ENCODE data around the gene JAG2.

Gene JAG2

DNA sequence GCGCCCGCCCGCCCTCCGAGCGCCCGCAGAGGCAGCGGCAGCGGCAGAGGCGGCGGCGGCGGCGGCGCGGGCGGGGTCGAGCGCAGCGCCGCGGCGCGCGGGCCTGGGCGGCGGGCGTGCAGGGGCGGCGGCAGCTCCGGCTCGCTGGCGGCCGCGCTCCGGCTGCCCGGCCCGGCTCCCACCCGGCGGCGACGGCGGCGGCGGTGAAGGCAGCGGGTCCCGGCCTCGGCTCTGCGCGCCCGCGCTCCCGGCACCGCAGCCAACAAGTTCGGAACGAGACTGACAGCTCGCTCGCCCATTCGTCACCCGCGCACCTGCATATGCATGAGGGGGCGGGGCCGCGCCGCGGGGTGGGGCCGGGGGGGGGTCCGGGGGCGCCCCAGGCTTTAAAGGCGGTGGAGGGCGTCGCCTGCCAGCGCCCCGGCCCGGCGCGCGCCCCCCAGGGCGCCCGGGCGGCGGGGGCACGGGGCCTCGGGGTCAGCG, at the start of gene JAG2:
Gene JAG2 (minus strand): TSS at position 281 of the 483 bp plus-strand sequence. CDS start 356 bp downstream, outside the sequence.
- peak in 2 of 14 donors; percentile 32 to 37 for DNase-seq

DNA sequence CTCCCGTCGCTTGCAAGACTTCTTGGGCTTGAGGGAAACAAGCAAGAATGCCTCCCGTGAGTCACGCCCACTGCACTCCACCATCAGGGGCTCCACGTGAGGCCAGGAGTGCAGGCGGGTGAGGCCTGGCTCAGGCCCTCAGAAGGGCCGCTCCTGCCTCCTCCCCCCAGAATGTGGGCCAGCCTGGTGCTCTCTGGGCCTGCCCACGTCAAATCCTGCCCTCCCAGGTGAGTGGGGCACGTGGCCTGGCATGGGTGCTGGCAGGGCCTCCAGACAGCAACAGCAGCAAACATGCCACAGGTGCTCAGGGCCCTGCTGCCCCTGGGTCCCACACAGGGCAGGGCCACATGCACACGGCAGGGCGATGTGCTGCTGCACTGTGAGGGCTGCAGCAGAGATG, 49.2 kb upstream of the JAG2 start:
- no peak for DNase-seq

GRCh38 chr14:105216490-105217247, 48.1 kb upstream of the JAG2 start:
- no peak for DNase-seq

DNA sequence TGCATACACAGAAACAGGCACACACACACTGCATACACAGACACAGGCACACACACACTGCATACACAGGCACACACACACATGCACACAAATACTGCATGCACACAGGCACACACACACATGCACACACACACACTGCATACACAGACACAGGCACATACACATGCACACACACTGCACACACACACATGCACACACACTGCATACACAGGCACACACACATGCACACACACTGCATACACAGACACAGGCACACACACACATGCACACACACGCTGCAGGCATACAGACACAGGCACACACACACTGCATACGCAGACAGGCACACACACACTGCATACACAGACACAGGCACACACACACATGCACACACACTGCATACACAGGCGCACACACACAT, 47.0 kb upstream of the JAG2 start:
- no peak for DNase-seq

- DNase-seq = no peak
Measured at GRCh38 chr14:105214324-105214915, 45.8 kb upstream of the JAG2 start.

DNA sequence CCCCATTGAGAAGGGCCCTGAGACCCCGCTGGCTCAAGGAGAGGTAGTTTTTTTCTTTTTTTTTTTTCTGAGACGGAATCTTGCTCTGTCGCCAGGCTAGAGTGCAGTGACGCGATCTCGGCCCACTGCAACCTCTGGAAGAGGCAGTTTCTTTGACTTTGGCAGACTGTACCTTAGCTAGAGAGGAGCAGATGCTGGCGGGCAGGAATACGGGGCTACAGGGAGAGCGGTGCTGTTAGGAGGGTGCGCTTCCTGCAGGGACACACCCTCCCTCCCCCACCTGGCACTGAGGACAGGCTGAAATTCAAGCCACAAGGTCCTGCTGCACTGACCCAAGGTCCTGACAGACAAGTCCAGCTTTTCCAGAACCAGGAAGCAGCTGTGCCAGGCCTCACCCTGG, 44.8 kb upstream of the JAG2 start:
- no peak for DNase-seq

DNA sequence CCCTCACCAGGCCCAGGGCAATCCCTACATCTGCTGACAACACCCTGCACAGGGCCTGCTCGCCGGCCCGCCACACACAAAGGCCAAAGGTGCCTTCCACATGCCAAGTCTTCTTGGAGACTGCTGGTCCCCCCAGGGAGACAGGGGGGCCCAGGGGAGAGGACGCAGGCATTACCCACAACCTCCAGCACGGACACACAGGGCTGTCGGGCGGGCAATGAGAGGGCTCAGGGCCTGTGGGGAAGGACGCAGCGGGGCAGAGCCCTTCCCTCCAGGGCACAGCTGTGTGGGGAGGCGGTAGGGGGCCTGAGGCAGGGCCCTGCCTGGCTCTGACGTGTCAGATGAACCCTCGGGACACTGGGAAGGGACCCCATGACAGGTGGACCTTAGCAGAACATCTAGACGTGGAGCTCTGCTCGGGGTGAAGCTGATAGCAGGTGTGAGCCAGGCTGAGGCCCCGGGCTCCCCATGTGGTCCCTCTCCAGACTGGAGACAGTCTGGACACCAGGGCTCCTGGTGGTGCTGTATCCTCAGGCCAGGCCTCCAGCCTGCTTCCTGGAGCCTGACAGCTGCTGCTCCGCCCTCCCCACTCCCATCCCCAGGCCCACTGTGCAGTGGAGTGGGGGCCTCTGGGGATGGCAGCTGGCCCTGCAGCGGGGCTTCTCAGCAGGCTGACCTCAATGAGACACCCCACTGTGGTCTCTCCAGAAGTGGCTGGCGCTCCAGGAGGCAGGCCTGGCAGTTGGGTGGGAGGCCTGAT, 44.1 kb upstream of the JAG2 start:
- no peak for DNase-seq

DNA sequence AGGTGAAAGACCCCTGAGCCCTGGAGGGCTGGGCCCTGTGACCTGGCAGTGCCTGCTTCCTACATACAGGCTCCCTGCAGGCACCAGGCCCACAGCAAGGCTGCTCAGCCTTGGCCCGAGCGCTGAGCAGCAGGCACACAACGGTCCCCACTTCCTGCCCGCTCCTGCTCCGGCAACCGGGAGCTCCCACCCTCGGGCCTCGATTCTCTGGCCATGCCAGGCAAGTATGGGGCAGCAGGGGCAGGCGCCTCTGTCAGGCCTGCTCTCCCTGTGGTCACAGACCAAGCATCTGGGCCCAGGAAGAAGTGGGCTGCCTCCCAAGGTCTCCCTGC, 43.1 kb upstream of the JAG2 start:
- DNase-seq = no peak

- no peak for DNase-seq
Measured at GRCh38 chr14:105211086-105211757, 42.6 kb upstream of the JAG2 start.

DNA sequence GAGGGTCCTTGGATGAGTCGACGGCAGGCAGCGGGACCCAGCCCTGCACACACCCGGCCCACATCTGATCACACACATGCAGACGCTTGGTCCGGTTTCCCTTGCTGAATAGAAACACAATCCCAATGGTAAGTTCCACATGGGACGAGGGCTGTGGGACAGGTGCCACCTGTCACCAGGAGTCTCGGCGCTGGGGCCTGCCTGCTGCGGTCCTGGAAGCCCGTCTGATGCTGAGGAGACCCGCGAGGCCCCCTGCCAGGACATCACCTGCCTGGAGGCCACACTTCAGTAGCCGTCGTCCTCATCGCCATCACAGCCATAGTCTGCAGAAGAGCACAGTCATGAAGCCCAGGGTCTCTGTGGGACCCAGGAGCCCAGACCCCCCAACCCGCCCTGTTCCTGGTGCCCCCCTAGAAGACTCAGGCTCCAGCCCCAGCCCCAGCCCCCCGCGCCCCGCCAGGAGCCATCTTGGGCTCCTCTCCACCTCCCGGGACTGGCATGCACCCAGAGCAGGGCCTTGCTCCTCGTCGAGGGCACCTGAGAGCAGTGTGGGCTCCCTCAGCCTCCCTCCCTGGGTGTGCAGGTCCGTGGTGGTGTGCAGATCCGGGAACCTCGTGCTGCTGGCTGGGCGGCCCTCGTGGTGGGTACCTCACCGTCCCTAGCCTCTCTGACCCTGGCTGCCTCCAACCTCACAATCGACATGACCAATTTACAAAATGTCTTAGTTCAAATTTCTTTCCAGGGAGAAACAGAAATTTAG, 41.9 kb upstream of the JAG2 start:
- DNase-seq = no peak

- no peak for DNase-seq
Measured at GRCh38 chr14:105209646-105210045, 41.1 kb upstream of the JAG2 start.

DNA sequence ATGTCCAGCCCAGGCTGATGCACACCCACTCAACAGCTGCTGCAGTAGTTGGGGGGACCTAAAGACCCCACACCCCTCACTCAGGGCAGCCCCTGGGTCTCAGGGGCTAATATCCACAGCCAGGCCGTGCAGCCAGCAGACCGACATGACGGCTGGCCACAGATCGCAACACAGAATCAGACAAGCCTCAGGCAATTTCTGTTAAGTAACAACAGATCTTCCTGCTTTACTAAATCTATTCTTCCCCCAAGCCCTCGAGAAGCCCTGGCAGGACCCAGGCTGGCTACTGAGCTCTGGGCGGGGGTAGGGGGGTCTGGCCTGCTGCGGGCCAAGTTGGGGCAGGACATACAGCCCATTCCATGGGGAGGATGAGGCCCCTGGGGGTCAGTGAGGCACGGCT, 40.5 kb upstream of the JAG2 start:
- no peak for DNase-seq

- no peak for DNase-seq
Measured at GRCh38 chr14:105208738-105209075, 40.1 kb upstream of the JAG2 start.

GRCh38 chr14:105207996-105208737, 39.6 kb upstream of the JAG2 start:
- no peak for DNase-seq

DNA sequence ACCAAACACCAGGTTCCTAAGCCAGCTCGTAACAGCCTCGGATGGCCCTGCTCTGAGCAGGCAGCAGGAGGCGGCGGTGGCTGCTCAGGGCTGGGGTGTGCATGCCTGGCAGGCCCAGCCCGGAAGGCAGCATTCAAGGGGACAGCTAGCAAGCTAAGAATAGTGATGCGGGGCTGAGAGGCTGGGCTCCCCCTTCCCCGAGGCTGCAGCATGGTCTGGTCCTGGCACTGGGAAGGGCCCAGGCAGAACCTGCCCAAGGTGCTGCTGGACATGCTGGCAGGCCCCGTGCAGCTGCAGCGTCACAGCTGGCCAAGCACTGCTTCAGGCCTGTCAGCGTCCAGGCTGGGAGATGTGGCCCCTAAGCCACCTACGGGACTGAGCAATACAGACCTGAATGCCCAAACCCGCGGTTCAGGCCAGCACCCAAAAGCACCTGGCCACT, 38.9 kb upstream of the JAG2 start:
- no peak for DNase-seq

DNA sequence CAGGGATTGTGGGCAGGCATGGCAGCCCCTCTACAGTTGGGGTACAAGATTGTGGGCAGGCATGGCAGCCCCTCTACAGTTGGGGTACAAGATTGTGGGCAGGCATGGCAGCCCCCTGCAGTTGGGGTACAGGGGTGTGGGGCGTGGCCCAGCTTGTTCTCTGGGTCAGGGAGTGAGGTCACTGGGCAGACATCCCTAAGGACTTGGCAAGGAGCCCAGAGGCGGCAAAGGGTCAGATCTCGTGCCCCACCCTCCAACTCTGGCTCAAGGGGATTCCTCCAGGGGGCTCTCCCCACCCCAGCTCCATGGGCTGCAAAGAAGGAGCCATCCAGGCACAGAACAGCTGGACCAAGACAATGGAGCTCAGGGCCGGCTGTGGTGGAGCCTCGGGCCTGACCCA, 38.3 kb upstream of the JAG2 start:
- no peak for DNase-seq

DNA sequence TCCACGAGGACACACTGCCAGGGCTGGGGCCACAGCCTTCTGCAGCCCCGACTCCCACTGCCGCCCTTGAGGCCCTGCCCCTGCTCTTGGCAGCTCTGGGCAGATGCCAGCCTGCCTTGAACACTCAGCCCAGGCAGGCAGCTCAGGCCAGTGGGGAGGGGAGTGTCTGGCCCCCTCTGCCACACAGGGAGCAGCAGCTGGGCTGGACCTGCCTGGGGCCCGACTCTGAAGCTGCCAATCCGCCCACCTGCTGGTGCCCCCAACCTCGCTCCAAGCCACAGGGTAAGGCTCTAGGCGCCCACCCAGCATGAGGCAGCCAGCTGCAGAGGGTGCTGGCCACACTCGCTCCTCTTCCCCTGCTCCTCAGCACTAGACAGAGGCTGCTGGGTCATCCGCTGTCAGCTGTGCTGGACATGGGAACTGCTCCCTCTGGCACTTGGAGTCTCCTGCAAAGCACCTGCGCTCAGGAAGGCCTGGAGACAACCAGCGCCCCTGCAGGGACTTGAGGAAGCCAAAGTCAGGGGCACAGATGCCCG, 37.2 kb upstream of the JAG2 start:
- peak in 2 of 14 donors; percentile 17 to 25 for DNase-seq

DNA sequence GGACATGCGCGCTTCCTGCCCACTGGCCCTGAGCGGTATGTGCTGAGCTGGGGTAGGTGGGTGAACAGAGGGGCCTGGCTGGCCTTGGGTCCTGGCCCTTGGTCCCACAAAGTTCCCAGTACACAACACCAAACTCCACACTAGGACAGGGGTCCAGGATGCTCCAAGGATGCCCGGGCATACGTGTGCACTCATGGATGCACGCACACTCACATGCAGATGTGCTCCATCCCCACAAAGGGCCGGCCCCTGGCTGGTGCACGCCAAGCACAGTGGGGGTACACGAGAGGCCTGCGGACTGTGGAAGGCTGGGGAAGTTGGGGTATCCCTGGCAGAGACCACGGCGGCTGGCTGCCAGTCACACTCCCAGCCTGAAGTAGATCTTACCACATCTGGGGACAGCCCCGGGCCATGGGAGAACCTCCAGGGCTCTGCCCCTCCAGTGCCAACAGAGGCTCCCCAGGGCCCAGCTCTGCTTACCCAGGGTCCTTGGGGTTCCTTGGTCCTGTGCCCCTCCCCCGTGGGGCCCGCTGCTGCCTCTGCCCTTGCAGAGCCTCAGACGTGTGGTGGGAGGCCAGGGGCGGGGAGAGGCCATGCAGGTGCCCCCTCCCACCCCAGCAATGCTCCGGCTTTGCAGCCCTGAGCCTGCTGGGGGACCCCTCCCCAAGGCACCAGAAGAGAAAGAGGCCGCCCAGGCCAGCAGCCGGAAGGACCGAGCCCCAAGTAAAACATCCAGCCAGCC, 36.5 kb upstream of the JAG2 start:
- no peak for DNase-seq

DNA sequence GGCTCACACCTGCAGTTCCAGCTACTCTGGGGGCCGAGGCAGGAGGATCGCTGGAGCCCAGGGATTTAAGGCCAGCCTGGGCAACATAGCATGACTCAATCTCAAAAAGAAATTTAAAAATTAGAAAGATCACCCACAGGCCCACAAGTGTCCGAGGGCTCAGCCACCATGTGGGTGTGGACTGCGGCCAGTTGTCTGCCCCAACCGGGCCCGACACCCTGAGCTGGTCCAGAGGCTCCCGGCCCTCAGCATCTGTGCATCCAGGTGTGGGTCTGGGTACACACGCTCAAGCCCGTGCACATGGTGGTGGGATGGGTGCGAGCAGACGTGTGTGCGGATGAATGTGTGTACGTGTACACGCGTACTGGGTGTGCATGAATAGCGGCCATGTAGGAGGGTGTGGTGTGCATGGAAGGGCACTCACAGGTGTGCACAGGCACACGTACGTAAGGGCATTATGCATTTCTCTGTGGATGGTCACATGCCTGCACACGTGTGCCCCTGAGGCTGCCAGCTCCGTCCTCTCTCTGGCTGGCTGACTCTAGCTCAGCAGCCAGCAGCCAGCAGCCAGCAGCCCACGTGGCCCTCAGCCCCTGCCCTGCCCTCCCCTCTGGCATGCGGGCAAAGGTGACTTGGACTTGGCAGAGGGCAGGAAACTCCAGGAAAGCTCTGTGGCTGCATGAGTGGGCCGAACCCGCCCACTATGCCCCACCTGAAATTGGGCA, 35.8 kb upstream of the JAG2 start:
- DNase-seq = peak in 11 of 14 donors; percentile 15 to 81 (median 46)

DNA sequence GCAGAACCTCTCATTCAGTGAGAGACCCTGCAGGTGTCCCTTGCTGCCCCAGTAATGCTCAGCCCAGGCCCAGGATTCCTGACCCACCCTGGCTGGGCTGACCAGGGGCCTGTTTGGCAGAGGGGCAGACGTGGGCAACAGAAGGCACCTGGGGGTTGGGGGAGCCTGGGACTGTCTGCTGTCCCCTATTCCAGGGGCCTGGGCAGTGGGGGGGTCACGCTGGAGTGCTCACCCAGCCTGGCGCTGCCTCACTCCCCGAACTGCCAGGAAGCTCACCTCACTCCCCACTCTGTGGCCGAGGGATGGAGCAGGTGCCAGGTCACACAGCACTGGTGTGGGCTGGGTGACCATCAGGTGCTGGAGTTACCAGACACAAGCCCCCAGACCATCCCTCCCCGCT, 35.1 kb upstream of the JAG2 start:
- DNase-seq = no peak

All from C1 segment of cervical spinal cord (tissue), 14 donors.